A172 (cell line): ENCODE results near the gene MARCHF6. TPM values are rescaled to one million over a fixed set of nuclear protein-coding genes. Genes with fewer than 3 reads are reported as not detected.
A peak's percentile ranks its signal among the peaks of the same experiment; 100 is the strongest.

Experiments used
- DNase-seq: peaks from one replicate; pipeline ENCODE4 v3.0.0-alpha.2; 2015; ENCODE audit warnings: low spot score
- total RNA-seq: library from RNA; depleted of rRNA; stranded (reverse); fragments of >200 nt; shearing (Covaris generic); gene quantifications from 2 replicates; pipeline ENCODE4 v1.2.3, GENCODE V29; 2014; rRNA removed

Gene MARCHF6
- total RNA-seq = 30.3 and 48.8 TPM in 2 replicates

GRCh38 chr5:10353241-10354047 lies at the start of gene MARCHF6:
Gene MARCHF6 (plus strand): TSS chr5:10353695. CDS start chr5:10353899, 204 bp downstream.
- DNase-seq = peak; percentile 85

DNA sequence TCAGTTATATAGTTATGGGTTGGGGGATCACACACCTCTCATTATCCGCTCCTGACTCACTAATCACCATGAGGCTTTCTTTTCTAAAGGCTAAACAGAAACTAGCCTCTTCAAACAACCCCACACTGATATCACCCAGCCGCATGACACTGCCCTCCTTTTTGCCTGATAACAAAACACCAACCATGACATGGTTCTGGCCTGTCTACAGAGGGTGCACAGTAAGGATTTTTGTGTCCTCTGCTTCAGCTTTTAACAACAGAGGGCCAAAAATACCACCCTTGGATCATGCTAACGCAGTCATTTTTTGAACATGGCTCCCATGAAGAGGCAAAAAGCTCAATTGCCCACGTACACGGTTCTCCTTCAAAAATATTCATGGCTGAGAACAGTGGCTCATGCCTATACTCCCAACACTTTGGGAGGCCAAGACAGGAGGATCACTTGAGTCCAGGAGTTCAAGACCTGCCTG lies 49.8 kb upstream of the MARCHF6 start:
- DNase-seq = no peak

DNA sequence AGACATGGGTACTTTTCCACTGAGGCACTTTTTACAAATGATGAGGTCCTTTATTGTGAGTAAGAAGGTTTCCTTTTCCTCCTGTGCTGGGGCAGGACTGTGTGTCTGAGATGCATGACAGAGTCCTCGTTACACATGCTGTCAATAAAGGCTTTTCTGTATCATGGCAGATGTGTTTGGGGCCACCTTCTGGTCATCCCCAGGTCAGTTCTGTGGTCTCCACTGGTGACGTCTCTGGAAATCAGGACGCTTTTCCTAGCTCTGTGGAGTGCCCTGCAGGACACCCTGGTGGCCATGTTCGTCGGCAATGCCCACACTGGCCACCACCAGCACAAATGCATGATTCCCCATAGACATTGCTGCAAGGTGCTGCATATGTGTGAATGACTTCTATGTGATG lies 48.6 kb upstream of the MARCHF6 start:
- DNase-seq = no peak

DNA sequence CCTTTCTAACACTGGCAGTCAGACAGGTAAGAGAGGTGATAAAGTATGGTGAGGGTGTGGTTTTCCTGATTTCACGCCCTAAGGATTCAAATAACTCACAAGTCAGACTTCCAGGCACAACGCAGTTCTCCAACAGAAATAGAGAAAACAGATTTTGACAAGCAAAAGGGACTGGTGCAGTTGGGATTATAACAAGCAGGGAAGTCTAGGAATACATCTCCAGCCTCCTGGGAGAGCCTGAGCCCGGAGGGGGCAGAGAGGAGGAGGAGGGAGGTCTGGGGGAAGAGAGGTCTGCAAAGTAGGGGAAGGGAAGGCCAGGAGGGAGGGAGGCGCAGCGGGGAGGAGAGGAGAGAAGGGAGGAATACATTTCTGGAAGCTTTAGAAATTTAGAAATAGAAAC lies 47.4 kb upstream of the MARCHF6 start:
- no peak for DNase-seq

DNA sequence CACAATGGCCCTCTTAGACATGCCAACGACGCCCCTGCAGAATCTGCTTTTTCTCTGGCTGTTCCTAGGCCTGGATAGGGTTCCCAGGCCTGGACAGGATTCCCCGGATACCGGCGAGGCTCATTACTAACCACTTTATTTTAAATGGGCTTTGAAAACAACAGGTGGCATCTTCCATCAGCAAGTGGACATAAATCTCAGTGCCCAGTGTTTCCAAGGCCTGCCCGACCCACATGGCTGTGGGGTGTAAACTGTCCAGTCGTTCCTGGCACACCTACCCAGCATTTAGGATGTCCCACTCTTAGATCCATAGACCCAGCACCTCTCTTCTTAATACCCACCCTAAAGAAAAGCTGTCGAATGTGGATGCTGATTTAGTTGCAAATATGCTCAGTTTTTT lies 46.7 kb upstream of the MARCHF6 start:
- DNase-seq = no peak

DNA sequence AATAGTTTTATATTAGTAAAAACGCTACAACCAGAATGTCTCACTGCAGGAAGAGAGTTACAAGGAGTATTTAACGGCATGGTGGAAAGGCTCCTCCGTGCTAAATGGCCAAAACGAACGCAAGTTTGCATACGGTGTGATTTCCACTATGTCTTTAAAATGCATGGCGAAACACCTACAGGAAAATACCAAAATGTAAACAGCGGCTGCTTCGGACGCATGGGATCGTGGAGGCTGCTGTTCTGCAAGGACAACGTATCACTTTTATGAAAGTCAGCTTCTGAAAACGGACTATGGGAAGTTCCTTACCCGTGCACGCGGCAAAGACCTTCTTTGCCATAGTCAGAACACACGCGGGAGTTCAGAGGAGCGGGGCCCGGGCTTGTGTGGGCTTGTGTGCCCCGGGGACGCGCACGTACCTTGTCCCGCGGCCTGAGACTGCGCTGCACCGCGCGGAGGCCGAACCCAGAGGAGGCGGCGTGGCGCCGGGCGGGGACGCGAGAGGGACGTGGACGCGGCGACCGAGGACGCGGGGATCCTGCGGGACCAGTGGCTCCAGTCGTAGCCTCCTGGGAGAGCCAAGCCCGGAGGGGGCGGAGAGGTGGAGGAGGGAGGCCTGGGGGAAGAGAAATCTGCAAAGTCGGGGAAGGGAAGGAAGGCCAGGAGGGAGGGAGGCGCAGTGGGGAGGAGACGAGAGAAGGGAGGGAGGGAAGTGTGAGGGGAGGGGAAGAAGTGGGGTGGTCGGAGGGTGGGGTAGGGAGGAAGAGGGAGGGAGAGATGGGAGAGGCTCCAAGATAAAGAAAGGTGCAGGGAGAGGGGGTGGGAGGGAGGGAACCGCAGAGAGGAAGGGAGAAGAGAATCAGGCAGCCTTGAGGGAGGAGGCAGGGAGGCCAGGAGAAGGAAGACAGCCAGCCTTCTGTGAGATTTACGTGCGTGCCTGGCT lies 46.0 kb upstream of the MARCHF6 start, which contains the start of gene CMBL:
TSS of gene CMBL (minus strand) at position 697 of the 943 bp plus-strand sequence. CDS start 17,140 bp downstream, outside the sequence.
- peak; percentile 73 for DNase-seq

- DNase-seq = no peak
Observed at GRCh38 chr5:10308844-10309243, 44.7 kb upstream of the MARCHF6 start.

DNA sequence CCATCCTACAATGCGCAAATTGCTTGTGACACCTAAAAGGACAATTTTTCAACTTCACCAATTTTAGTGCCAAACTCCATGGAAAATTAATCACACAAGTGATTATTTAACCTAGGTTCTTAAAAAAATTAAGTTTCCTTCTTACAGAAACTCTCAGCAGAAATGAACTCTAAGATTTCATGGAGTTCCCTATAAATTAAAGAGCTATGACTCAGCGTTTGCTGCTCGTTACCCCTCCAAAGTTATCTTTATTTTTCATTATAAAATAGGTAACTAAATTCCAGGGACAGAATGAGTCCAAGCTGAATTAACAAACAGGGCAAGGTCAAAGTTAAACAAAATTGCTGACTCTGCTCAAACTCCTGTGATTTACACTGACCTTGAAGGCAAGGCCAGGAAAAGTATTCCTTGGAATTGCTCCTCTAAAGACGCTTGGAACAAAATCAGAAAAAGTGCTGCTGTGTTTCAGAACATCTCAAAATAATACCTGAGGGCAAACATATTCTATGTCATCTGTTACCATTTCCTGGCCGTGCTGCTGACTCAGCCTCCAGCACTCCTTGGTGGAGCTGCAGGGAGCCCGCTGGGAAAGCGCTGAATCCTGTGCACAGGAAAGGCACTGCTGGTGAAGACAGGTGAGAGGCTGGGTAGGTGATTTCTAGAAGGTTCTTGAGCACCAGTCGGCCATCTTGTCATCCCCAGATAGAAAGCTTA lies 43.3 kb upstream of the MARCHF6 start:
- DNase-seq = peak; percentile 78

GRCh38 chr5:10310835-10311570 lies 42.5 kb upstream of the MARCHF6 start:
- peak; percentile 52 for DNase-seq

DNA sequence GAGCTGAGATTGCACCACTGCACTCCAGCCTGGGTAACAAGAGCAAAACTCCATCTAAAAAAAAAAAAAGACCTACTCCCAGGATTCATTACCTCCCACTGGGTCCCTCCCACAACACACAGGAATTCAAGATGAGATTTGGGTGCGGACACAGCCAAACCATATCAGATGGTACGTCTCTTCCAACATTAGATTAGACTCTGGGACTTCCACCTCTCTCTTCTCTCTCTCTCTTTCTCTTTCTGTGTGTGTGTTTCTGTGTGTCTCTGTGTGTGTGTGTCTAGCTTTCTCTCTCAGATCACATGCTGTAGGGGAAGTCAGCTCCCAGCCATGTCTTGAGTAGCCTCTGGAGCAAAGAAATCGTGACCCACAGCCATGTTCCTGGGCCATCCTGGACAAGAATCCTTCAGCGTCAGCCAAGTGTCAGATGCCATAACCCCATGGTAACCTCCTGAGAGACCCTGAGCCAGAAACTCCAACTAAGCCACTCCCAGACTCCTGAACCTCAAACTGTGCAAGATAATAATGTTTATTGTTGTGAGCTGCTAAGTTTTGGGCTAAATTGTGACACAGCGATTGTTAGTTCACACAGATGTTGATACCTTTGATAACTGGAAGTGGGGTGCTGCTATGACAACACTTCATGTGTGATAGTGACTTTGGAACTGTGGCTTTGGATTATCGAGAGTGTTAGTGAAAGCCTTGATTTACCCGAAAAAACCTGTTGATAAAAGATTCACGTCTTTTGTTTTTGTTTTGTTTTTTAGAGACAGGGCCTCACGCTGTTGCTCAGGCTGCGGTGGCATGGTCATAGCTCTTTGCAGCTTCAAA lies 41.7 kb upstream of the MARCHF6 start:
- DNase-seq = no peak

DNA sequence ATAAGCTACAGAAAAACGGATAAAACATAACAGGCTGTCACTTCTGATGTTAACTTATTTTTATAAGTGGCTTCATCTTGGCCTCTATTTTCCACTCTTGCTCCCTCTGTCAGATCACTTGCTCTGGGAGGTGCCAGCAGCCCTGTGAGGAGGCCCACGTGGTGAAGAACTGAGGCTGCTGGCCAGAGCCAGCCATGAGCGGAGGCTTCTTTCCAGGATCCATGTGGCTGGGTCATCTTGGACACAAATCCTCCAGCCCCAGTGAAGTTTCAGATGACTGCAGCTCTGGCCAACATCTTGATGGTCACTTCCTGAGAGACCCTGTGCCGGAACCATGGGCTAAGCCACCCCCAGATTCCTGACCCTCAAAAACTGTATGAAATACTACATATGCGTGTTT lies 38.3 kb upstream of the MARCHF6 start:
- no peak for DNase-seq

DNA sequence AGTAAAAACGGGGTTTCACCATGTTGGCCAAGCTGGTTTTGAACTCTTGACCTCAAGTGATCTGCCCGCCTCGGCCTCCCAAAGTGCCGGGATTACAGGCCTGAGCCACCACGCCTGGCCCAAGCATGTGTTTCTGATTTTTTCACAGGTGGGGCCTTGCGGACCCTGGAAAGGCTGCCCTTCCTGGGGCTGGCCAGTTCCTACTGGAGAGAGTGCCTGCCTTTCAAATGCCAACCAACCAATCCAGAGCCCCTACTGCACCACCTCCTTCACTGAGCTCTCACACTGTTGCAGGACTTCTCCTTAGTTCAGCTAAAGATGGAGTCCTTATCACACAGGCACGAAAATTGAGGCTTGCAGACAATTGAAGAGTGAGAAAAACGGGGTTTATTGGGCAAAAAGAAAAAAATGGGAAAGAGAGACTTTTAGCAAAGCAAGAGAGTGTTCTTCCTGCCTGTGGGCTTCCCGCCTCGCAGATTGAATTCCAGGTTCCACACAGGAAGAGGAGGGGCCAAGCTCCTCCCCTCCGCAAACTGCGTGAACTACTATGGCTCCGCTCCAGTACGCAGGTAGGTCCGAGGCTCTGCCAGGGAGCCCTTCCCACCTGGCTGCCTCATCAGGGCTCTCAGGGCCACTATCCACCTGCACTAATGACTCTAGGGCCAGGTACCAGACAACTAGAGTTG lies 37.5 kb upstream of the MARCHF6 start:
- no peak for DNase-seq

GRCh38 chr5:10317825-10318682 lies 35.4 kb upstream of the MARCHF6 start:
- DNase-seq = peak; percentile 45

GRCh38 chr5:10319202-10319851 lies 34.2 kb upstream of the MARCHF6 start:
- DNase-seq = peak; percentile 39

GRCh38 chr5:10320793-10321192 lies 32.7 kb upstream of the MARCHF6 start:
- DNase-seq = no peak

- DNase-seq = no peak
Observed at GRCh38 chr5:10321882-10322281, 31.6 kb upstream of the MARCHF6 start.

DNA sequence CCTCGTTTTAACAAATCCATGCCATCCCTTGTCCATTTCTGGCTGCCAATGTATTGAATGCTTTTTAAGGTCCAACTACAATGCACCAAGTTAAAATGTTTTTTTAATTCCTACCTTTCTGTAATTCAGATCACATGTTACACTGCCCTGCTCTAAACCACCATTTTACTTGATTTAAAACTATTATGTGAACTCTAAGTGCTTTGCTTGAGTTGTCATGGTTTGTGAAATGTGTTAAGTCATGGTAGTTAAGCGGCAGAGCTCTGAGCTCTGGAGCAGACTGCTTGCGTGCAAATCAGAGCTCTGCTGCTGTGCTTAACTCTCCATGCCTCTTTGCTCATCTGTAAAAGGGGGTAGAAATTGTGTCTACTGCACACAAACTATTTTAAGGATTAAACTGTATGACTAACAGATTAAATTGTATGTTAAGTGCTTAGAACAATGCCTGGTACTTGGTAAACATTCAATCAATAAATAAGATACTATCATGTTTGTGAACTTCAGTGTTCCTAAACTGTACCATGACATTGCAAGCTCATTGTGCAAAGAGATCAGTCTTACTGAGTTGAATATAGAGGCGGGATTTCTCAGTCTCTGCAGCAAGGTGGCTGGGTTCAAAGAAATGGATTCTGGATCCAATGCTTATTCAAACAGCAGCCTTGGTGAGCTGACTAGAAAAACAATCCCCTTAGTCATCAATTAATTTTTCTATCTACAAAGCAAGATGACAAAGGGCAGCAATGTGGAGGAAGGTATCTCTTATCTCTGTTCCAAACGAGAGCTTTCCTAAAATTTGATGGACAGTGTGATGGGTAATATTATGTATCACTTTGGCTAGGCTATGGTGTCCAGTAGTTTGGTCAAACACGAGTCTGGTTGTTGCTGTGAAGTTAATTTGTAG lies 29.7 kb upstream of the MARCHF6 start:
- DNase-seq = no peak
